ENCODE measurements around the gene NPPB. TPM values are rescaled to one million over a fixed set of nuclear protein-coding genes. Genes with fewer than 3 reads are reported as not detected.

The NPPB gene
- total RNA-seq, 1 donor = not detected

GRCh38 chr1:11836955-11837766 is 21.6 kb downstream of the NPPB start:
- Histone ChIP-seq H3K4me3 (ENCODE audit: insufficient read depth, low read length) (no peak overlapping the region), H3K79me2 (ENCODE audit: insufficient read depth, low read length) (no peaks in the 10 kb centered on the region), H3K9me3 (ENCODE audit: low read depth, low read length) (no peaks in the 10 kb centered on the region), H4K20me1 (ENCODE audit: insufficient read depth, low read length) (peaks cover 8% of the 10 kb centered on the region), H2AFZ (ENCODE audit: low read length) (no peak overlapping the region), H3K36me3 (ENCODE audit: insufficient read depth, low read length) (peaks cover 94% of the 10 kb centered on the region), H3K27ac (ENCODE audit: low read depth, low read length) (no peak overlapping the region), H3K4me1 (ENCODE audit: insufficient read depth, low read length) (no peaks in the 10 kb centered on the region), H3K4me2 (ENCODE audit: insufficient read depth, low read length) (no peak overlapping the region), H3K27me3 (ENCODE audit: insufficient read depth, low read length) (no peaks in the 10 kb centered on the region)
- TF ChIP-seq, protein P1, sequence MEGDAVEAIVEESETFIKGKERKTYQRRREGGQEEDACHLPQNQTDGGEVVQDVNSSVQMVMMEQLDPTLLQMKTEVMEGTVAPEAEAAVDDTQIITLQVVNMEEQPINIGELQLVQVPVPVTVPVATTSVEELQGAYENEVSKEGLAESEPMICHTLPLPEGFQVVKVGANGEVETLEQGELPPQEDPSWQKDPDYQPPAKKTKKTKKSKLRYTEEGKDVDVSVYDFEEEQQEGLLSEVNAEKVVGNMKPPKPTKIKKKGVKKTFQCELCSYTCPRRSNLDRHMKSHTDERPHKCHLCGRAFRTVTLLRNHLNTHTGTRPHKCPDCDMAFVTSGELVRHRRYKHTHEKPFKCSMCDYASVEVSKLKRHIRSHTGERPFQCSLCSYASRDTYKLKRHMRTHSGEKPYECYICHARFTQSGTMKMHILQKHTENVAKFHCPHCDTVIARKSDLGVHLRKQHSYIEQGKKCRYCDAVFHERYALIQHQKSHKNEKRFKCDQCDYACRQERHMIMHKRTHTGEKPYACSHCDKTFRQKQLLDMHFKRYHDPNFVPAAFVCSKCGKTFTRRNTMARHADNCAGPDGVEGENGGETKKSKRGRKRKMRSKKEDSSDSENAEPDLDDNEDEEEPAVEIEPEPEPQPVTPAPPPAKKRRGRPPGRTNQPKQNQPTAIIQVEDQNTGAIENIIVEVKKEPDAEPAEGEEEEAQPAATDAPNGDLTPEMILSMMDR (IDR thresholded peaks at IDR 0.05; ENCODE audit: extremely low read depth, low read depth, low read length) = no peak
- DNase-seq (ENCODE audit: insufficient read length, low spot score, missing footprints) = peak; percentile 76

GRCh38 chr1:11835441-11836225 is 23.1 kb downstream of the NPPB start:
- Histone ChIP-seq H3K4me1 (ENCODE audit: insufficient read depth, low read length) (no peaks in the 10 kb centered on the region), H3K4me3 (ENCODE audit: insufficient read depth, low read length) (no peak overlapping the region), H3K4me2 (ENCODE audit: insufficient read depth, low read length) (no peak overlapping the region), H3K27ac (ENCODE audit: low read depth, low read length) (no peak overlapping the region), H2AFZ (ENCODE audit: low read length) (no peak overlapping the region), H3K27me3 (ENCODE audit: insufficient read depth, low read length) (no peaks in the 10 kb centered on the region), H3K9me3 (ENCODE audit: low read depth, low read length) (no peaks in the 10 kb centered on the region), H4K20me1 (ENCODE audit: insufficient read depth, low read length) (peaks cover 8% of the 10 kb centered on the region), H3K36me3 (ENCODE audit: insufficient read depth, low read length) (peaks cover 83% of the 10 kb centered on the region), H3K79me2 (ENCODE audit: insufficient read depth, low read length) (no peaks in the 10 kb centered on the region)
- TF ChIP-seq, protein P1 (IDR thresholded peaks at IDR 0.05; ENCODE audit: extremely low read depth, low read depth, low read length) = no peak
- no peak for DNase-seq (ENCODE audit: insufficient read length, low spot score, missing footprints)

DNA sequence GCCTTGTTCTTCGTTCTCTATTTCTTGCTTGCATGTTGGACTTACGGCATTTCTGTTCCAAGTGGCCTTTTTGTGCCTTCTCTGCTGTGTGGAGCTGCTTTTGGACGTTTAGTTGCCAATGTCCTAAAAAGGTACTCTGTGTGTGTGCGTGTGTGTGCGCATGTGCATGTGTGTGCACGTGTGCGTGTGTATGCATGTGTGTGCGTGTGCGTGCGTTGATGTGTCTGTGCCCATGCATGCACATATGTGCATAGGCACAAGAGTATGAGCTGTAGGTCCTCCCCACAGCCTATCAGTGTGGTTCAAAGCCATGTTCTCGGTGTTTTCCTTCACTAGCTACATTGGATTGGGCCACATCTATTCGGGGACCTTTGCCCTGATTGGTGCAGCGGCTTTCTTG is 24.8 kb downstream of the NPPB start:
- peaks cover 8% of the 10 kb centered on the region for H4K20me1 ChIP-seq (ENCODE audit: insufficient read depth, low read length)
- H3K36me3 ChIP-seq (ENCODE audit: insufficient read depth, low read length) = peaks cover 80% of the 10 kb centered on the region
- no peaks in the 10 kb centered on the region for H3K9me3 ChIP-seq (ENCODE audit: low read depth, low read length)
- no peaks in the 10 kb centered on the region for H3K4me1 ChIP-seq (ENCODE audit: insufficient read depth, low read length)
- H3K27ac ChIP-seq (ENCODE audit: low read depth, low read length) = no peak overlapping the region
- no peak overlapping the region for H3K4me3 ChIP-seq (ENCODE audit: insufficient read depth, low read length)
- no peak for DNase-seq (ENCODE audit: insufficient read length, low spot score, missing footprints)
- no peak overlapping the region for H2AFZ ChIP-seq (ENCODE audit: low read length)
- no peaks in the 10 kb centered on the region for H3K27me3 ChIP-seq (ENCODE audit: insufficient read depth, low read length)
- TF ChIP-seq, protein P1 (IDR thresholded peaks at IDR 0.05; ENCODE audit: extremely low read depth, low read depth, low read length) = no peak
- H3K4me2 ChIP-seq (ENCODE audit: insufficient read depth, low read length) = no peak overlapping the region
- H3K79me2 ChIP-seq (ENCODE audit: insufficient read depth, low read length) = no peaks in the 10 kb centered on the region

- peaks cover 4% of the 10 kb centered on the region for H4K20me1 ChIP-seq (ENCODE audit: insufficient read depth, low read length)
- no peaks in the 10 kb centered on the region for H3K27me3 ChIP-seq (ENCODE audit: insufficient read depth, low read length)
- no peaks in the 10 kb centered on the region for H3K4me1 ChIP-seq (ENCODE audit: insufficient read depth, low read length)
- no peaks in the 10 kb centered on the region for H3K9me3 ChIP-seq (ENCODE audit: low read depth, low read length)
- H3K4me2 ChIP-seq (ENCODE audit: insufficient read depth, low read length) = no peak overlapping the region
- DNase-seq (ENCODE audit: insufficient read length, low spot score, missing footprints) = peak; percentile 79
- no peak overlapping the region for H2AFZ ChIP-seq (ENCODE audit: low read length)
- TF ChIP-seq, protein P1 (IDR thresholded peaks at IDR 0.05; ENCODE audit: extremely low read depth, low read depth, low read length) = no peak
- H3K27ac ChIP-seq (ENCODE audit: low read depth, low read length) = no peak overlapping the region
- no peak overlapping the region for H3K4me3 ChIP-seq (ENCODE audit: insufficient read depth, low read length)
- no peaks in the 10 kb centered on the region for H3K79me2 ChIP-seq (ENCODE audit: insufficient read depth, low read length)
- H3K36me3 ChIP-seq (ENCODE audit: insufficient read depth, low read length) = peaks cover 81% of the 10 kb centered on the region
These were observed 25.2 kb downstream of the NPPB start for GRCh38 chr1:11833497-11833896.

Measured in osteoblast (primary cell).